Activated CD8-positive, alpha-beta memory T cell treated with anti-CD3 and anti-CD28 coated beads for 4 hours (primary cell): ENCODE data around the gene HOGA1.

Experiments
- DNase-seq, 2 donors: peaks; one replicate each; pipeline ENCODE4 v3.0.0-alpha.2; 2020; ENCODE audit warnings: low read depth in 2 of 2

The HOGA1 gene

GRCh38 chr10:97584060-97584797 is at the start of gene HOGA1:
Gene HOGA1 (plus strand): TSS chr10:97584389. CDS start chr10:97584704, 315 bp downstream.
- no peak for DNase-seq

DNA sequence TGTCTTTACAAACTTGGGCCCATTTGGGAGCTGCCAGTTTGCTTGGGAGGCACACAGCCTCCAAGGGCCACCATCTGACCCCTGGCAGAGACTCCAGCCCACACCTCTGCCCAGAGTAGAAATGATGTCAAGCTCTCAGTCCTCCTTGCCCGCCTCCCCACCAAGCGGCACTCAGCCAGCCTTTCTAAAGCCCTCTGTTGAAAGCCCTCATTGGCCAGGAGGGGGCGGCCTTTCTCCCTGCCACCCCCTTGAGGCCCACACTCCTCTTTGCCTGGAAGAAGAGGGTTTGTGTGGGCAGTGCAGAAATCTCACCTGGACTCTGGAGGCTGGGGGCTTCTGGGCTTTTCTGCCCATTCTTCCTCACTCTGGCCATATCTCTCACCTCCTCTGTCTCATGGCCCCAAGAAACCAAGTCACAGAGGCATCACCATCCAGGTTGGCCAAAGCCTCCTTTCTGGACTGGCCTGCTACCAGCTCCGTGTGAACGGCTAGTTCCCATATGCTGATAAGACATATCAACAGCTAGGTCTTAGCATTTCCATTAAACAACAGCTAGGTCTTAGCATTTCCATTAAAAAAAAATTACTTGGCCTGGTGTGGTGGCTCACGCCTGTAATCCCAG is 49.3 kb upstream of the HOGA1 start:
- DNase-seq = no peak

- no peak for DNase-seq
Observed at GRCh38 chr10:97537186-97537869, 46.9 kb upstream of the HOGA1 start.

GRCh38 chr10:97538411-97538810 is 45.8 kb upstream of the HOGA1 start:
- no peak for DNase-seq

DNA sequence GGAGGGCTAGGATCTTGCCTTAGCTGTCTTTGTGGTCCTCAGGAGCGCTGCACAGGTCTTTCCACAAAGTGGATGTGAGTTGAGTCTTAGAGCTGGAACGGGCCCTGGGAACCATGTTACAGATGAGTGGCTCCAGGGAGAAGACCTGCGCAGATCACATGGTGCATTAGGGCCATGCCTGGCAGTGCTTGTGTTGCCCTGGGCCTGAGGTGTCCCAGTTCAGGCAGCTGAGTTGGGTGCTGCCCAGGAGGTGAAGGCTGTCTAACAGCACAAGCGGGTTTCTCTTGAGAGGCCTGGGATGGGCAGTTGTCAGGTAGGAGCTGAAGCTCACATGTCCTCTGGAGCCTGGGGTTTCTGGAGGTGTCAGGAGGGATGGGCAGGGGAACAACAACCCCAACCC is 45.4 kb upstream of the HOGA1 start:
- DNase-seq = no peak

GRCh38 chr10:97539523-97540200 is 44.5 kb upstream of the HOGA1 start:
- DNase-seq = no peak

DNA sequence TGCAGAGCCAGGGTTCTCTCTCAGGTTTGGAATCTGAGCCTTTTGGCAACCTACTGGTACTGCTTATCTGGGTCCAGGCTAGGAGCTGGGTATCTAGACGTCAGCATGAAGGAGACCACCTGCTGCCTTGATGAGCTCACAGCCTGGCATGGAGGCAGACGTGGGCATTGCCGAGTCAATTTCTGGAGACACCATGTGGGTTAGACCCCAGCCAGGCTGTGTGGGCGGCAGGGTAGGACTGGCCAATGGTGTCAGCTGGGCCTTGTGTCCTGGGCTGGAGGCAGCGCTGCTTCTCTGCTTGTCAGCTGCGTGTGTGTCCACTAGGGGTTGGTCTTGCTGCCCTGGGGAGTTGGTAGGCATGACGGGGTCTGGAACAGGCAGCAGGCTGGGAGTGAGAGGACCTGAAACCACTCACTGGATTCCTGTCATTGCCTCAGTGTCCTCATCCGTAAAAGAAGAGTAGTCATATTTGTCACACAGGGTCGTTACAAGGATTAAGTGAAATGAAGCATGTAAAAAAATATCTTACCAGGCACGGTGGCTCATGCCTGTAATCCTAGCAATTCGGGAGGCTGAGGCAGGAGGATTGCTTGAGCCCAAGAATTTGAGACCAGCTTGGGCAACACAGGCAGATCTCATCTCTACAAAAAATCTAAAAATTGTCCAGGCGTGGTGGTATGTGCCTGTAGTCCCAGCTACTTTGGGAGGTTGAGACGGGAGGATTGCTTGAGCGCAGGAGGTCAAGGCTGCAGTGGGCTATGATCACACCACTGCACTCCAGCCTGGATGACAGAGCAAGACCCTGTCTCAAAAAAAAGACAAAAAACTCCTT is 43.3 kb upstream of the HOGA1 start:
- DNase-seq = no peak

GRCh38 chr10:97542169-97543024 is 41.8 kb upstream of the HOGA1 start:
- DNase-seq = peak in 1 of 2 donors; percentile 25

GRCh38 chr10:97543025-97543546 is 41.1 kb upstream of the HOGA1 start:
- peak; percentile 10 to 22 for DNase-seq

GRCh38 chr10:97546456-97547270 is 37.5 kb upstream of the HOGA1 start:
- DNase-seq = no peak

GRCh38 chr10:97547271-97547600 is 37.0 kb upstream of the HOGA1 start:
- no peak for DNase-seq

- DNase-seq = no peak
Observed at GRCh38 chr10:97547962-97548361, 36.2 kb upstream of the HOGA1 start.

DNA sequence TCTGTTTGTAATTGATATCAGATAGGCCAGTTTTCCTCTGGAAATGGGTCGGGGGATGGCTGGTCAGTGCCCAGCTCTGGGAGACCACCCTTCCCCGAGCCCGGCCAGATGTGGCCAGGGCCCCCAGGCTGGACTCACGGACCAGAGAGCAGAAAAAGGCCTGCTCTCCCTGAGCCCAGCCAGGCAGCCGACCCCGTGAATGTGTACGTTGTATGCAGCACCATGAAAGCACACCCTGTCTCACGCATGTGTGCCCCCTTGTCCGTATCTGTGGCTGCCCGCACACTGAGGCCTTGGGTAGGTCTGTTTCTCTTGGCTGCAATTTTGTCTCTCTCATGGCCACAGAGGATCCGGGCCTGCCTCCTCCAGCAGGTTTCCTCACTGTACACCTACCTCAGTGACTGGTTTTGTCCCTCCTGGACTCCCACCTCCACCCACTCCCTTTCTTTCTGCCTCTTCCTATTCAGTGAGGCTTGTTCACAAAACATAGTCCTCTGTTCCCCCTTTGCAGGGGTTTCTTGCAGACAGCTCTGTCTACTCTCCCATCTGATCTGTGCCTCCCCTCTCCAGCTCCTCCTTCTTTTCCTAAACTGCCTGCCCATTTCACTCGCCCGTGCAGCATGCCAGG is 35.2 kb upstream of the HOGA1 start:
- no peak for DNase-seq

DNA sequence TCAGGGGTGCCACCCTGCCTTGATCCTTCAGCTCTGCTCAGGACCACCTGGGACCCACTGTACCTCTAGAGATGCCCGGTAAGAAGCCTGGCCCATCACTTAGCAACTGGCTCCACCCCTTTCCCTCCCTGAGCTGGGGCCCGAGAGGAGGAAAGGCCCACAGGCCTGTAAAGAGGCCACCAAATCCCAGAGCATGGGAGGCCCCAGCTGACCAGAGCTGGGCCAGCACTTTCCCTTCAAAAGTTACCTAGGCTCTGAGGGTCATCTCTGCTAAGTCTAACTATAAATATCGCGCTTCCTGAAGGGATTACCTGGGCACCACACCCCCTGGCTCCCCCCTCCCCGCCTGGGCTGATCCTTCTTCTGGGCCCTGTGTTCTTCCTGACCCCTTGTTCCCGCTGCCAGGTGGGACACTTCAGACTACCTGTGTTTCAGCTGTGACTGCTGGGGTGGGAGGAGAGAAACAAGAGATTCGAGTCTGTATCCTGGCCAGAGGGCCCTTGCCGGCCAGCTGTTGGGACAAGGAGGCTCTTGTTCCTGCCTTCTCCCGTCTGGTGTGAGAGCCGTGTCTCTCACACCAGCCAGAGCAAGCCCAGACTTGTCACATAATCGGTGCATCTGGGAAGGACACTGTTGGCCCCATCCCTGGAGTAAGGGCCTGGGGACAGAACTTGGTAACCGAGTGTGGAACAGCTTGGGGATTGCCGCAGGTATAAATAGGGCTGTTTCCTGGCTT is 34.4 kb upstream of the HOGA1 start:
- no peak for DNase-seq

- DNase-seq = no peak
Observed at GRCh38 chr10:97550336-97551149, 33.6 kb upstream of the HOGA1 start.

- DNase-seq = no peak
Observed at GRCh38 chr10:97551271-97551670, 32.9 kb upstream of the HOGA1 start.

- DNase-seq = peak; percentile 19 to 34
Observed at GRCh38 chr10:97553575-97554031, 30.6 kb upstream of the HOGA1 start.
